ENCODE measurements around the gene CYP46A1.

DNA sequence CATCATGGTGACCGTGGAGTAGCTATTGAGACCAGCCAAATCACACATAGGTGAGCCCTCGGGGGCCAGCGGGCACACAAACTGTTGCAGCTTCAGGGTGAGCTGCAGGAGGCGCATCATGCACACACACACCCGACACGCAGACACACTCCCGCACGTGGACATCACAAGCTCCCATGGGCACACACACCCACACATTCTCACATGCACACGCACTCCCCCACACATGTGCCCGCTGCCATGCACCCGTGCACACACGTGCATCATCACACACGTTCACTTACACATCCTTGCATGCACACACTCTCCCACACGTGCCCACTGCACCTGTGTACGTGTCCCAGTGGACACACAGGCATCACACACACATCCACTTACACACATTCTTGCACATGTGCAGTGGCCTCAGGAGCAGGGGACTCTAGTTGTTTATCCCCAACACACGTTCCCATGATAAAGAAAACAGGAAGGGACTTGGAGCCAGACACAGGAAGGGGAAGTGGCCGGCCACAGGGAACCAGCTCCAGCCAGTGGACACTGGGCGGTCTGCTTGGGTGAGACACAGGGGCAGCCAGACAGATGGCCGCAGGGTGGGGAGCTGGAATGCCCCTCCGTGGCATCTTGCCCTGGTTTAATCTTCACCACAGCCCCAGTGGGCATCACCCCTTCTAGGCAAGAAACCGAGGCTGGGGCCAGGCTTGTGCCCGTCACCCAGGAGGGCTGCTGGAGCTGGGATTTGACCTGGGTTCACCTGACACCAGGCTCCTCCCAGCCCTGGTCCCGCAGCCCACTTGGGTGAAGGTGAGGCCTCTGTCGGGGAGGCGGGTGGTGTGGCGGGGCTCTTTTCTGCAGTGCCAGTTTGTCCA is 49.7 kb downstream of the CYP46A1 start:
- TF ChIP-seq, protein P1, sequence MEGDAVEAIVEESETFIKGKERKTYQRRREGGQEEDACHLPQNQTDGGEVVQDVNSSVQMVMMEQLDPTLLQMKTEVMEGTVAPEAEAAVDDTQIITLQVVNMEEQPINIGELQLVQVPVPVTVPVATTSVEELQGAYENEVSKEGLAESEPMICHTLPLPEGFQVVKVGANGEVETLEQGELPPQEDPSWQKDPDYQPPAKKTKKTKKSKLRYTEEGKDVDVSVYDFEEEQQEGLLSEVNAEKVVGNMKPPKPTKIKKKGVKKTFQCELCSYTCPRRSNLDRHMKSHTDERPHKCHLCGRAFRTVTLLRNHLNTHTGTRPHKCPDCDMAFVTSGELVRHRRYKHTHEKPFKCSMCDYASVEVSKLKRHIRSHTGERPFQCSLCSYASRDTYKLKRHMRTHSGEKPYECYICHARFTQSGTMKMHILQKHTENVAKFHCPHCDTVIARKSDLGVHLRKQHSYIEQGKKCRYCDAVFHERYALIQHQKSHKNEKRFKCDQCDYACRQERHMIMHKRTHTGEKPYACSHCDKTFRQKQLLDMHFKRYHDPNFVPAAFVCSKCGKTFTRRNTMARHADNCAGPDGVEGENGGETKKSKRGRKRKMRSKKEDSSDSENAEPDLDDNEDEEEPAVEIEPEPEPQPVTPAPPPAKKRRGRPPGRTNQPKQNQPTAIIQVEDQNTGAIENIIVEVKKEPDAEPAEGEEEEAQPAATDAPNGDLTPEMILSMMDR (IDR thresholded peaks at IDR 0.05): no peak
- TF ChIP-seq POLR2A (IDR thresholded peaks at IDR 0.05): no peak

Measured in Peyer's patch (tissue), 4 donors.